Mesendoderm (in vitro differentiated cells): ENCODE results near the gene NXN.

Source experiments
- DNase-seq: peaks from one replicate; pipeline ENCODE4 v3.0.0; 2013
- H2AK5ac ChIP-seq: 2 replicates; pipeline ENCODE4 v1.6.1; 2013; ENCODE audit warnings: low read length, inconsistent platforms
- H2BK120ac ChIP-seq: 2 replicates; pipeline ENCODE4 v1.6.1; 2013; ENCODE audit warnings: low read depth, mild to moderate bottlenecking, low read length, moderate library complexity, mixed read lengths
- H2BK15ac ChIP-seq: replicated peaks from 2 replicates; pipeline ENCODE4 v1.6.1; 2013; ENCODE audit warnings: low read depth, mild to moderate bottlenecking, moderate library complexity
- H2BK5ac ChIP-seq: 2 replicates; pipeline ENCODE4 v1.6.1; 2013; ENCODE audit warnings: low read length, inconsistent platforms
- H3K18ac ChIP-seq: 2 replicates; pipeline ENCODE4 v1.6.1; 2013; ENCODE audit warnings: mild to moderate bottlenecking, low read length, mixed read lengths
- H3K23ac ChIP-seq: one replicate; pipeline ENCODE4 v1.6.1; 2013; ENCODE audit warnings: low read length
- H3K27ac ChIP-seq: 2 replicates; pipeline ENCODE4 v1.5.1; 2013; ENCODE audit warnings: low read depth, mild to moderate bottlenecking, inconsistent platforms, low read length, moderate library complexity
- H3K27me3 ChIP-seq: 2 replicates; pipeline ENCODE4 v1.6.1; 2013; ENCODE audit warnings: low read length, control low read depth, mild to moderate bottlenecking, inconsistent platforms; ENCODE audit not compliant: insufficient read depth, poor library complexity
- H3K36me3 ChIP-seq: 2 replicates; pipeline ENCODE4 v1.6.1; 2013; ENCODE audit warnings: low read length, inconsistent platforms; ENCODE audit not compliant: control insufficient read depth, insufficient read depth
- H3K4ac ChIP-seq: one replicate; pipeline ENCODE4 v1.6.1; 2013; ENCODE audit warnings: low read depth, mild to moderate bottlenecking, low read length, moderate library complexity
- H3K4me1 ChIP-seq: 2 replicates; pipeline ENCODE4 v1.6.1; 2013; ENCODE audit warnings: low read depth, low read length, inconsistent platforms; ENCODE audit not compliant: control insufficient read depth
- H3K4me2 ChIP-seq: 2 replicates; pipeline ENCODE4 v1.6.1; 2013; ENCODE audit warnings: low read length
- H3K4me3 ChIP-seq: 2 replicates; pipeline ENCODE4 v1.5.1; 2013; ENCODE audit warnings: mild to moderate bottlenecking, low read length
- H3K56ac ChIP-seq: one replicate; pipeline ENCODE4 v1.6.1; 2013; ENCODE audit warnings: low read length
- H3K79me1 ChIP-seq: 2 replicates; pipeline ENCODE4 v1.6.1; 2013; ENCODE audit warnings: low read length, inconsistent platforms
- H3K79me2 ChIP-seq: 2 replicates; pipeline ENCODE4 v1.6.1; 2013; ENCODE audit warnings: mild to moderate bottlenecking, low read length; ENCODE audit not compliant: control insufficient read depth, insufficient read depth
- H3K9ac ChIP-seq: 2 replicates; pipeline ENCODE4 v1.6.1; 2013; ENCODE audit warnings: low read length, inconsistent platforms
- H4K5ac ChIP-seq: one replicate; pipeline ENCODE4 v1.6.1; 2013; ENCODE audit warnings: low read length
- H4K8ac ChIP-seq: one replicate; pipeline ENCODE4 v1.6.1; 2013; ENCODE audit warnings: low read depth, mild to moderate bottlenecking, control low read depth, low read length, moderate library complexity
- WGBS: extraction: QIAGEN DNeasy Blood & Tissue Kit; methylation state at CpG from one replicate; pipeline ENCODE4 v1.1.7; 2013; ENCODE audit warnings: low lambda C conversion rate, missing lambda C conversion rate; ENCODE audit not compliant: insufficient coverage; ENCODE audit errors: extremely low coverage; 5-methylcytosine and 5-hydroxymethylcytosine counted together

The NXN gene

GRCh38 chr17:992933-993332 is 13.4 kb upstream of the NXN start:
- WGBS, result no CpG with 5 or more reads among the region's 13 CpGs
- H3K79me1 ChIP-seq, result peaks cover 5% of the 10 kb centered on the region
- no peak overlapping the region for H3K9ac ChIP-seq
- no peaks in the 10 kb centered on the region for H3K36me3 ChIP-seq
- H3K23ac ChIP-seq, result no peak overlapping the region
- no peak overlapping the region for H4K8ac ChIP-seq
- no peak overlapping the region for H2BK15ac ChIP-seq
- no peak overlapping the region for H3K56ac ChIP-seq
- H3K4me2 ChIP-seq, result no peak overlapping the region
- peaks cover 7% of the 10 kb centered on the region for H3K79me2 ChIP-seq
- no peaks in the 10 kb centered on the region for H3K4me1 ChIP-seq
- H3K4me3 ChIP-seq, result no peak overlapping the region
- H3K27ac ChIP-seq, result no peak overlapping the region
- H3K4ac ChIP-seq, result no peak overlapping the region
- H2BK5ac ChIP-seq, result no peak overlapping the region
- no peaks in the 10 kb centered on the region for H3K27me3 ChIP-seq
- no peak overlapping the region for H4K5ac ChIP-seq
- H3K18ac ChIP-seq, result no peak overlapping the region
- DNase-seq, result no peak
- H2BK120ac ChIP-seq, result no peak overlapping the region
- no peak overlapping the region for H2AK5ac ChIP-seq

DNA sequence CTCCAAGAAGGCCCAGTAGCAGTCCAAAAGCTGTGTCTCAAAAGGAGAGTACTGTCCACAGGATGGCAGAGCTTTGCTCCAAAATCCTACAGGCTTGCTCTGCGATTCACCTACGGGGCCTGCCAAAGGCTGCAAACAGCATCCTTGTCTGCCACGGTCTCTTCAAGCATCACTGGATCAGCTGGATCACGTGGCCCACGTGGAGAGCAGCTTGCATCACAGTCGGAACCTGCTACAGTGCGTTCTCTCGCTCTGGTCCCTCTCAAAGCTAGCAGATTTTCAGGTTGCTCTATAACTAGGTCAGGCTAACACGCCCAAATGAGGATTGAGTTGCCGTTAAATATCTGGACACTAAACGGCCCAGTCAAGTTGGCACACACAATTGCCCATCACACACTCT is 9.0 kb upstream of the NXN start:
- no peak overlapping the region for H3K18ac ChIP-seq
- WGBS, result no CpG with 5 or more reads among the region's 11 CpGs
- no peaks in the 10 kb centered on the region for H3K27me3 ChIP-seq
- no peak overlapping the region for H4K5ac ChIP-seq
- H3K79me2 ChIP-seq, result no peaks in the 10 kb centered on the region
- no peak overlapping the region for H2BK5ac ChIP-seq
- H2AK5ac ChIP-seq, result no peak overlapping the region
- no peak overlapping the region for H3K56ac ChIP-seq
- no peak for DNase-seq
- H3K4me2 ChIP-seq, result no peak overlapping the region
- no peak overlapping the region for H3K9ac ChIP-seq
- no peak overlapping the region for H3K27ac ChIP-seq
- no peak overlapping the region for H3K23ac ChIP-seq
- no peak overlapping the region for H2BK15ac ChIP-seq
- H4K8ac ChIP-seq, result no peak overlapping the region
- no peaks in the 10 kb centered on the region for H3K36me3 ChIP-seq
- no peak overlapping the region for H3K4ac ChIP-seq
- no peaks in the 10 kb centered on the region for H3K4me1 ChIP-seq
- H3K4me3 ChIP-seq, result no peak overlapping the region
- H3K79me1 ChIP-seq, result no peaks in the 10 kb centered on the region
- H2BK120ac ChIP-seq, result no peak overlapping the region

GRCh38 chr17:987931-988330 is 8.4 kb upstream of the NXN start:
- Histone ChIP-seq H3K36me3 (no peaks in the 10 kb centered on the region), H2AK5ac (no peak overlapping the region), H3K18ac (no peak overlapping the region), H3K4ac (no peak overlapping the region), H4K5ac (no peak overlapping the region), H2BK15ac (no peak overlapping the region), H2BK120ac (no peak overlapping the region), H3K9ac (no peak overlapping the region), H3K4me2 (no peak overlapping the region), H3K79me1 (no peaks in the 10 kb centered on the region), H3K56ac (no peak overlapping the region), H3K27ac (no peak overlapping the region), H3K4me1 (no peaks in the 10 kb centered on the region), H4K8ac (no peak overlapping the region), H3K4me3 (no peak overlapping the region), H3K23ac (no peak overlapping the region), H3K27me3 (no peaks in the 10 kb centered on the region), H3K79me2 (no peaks in the 10 kb centered on the region), H2BK5ac (no peak overlapping the region)
- no peak for DNase-seq
- no CpG with 5 or more reads among the region's 15 CpGs for WGBS

DNA sequence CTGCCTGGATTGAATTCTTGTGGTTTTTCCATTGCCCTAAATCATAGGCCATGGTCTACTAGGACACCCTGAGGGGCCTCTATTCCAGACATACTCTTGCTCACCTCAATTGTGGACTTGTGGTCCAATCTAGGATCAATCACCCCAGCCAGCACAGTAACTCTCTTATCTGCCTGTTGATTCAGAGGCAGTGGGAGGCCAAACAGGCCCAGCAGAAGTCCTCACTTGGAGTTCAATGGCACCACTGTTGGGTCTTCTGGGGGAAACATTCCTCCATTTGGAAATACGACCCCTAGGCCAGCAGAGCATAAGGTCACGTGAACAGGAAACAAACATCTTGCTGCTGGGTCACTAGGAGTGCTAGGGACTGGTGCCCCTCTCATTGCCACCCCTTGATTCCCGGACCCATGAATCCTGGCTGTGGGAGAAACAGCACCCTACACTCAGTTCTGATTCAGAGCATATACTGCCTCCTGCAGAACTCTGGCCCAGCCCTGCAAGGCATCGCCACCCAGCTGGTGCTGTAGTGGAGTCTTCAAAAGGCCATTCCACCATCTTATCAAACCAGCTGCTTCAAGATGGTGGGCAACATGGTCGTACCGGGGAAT is 6.8 kb upstream of the NXN start:
- no peak overlapping the region for H3K4me2 ChIP-seq
- H3K18ac ChIP-seq, result no peak overlapping the region
- no peak for DNase-seq
- H3K56ac ChIP-seq, result no peak overlapping the region
- no peak overlapping the region for H2BK15ac ChIP-seq
- no peak overlapping the region for H3K23ac ChIP-seq
- H3K9ac ChIP-seq, result no peak overlapping the region
- H2BK120ac ChIP-seq, result no peak overlapping the region
- H2BK5ac ChIP-seq, result no peak overlapping the region
- no peaks in the 10 kb centered on the region for H3K4me1 ChIP-seq
- no peaks in the 10 kb centered on the region for H3K79me2 ChIP-seq
- H3K79me1 ChIP-seq, result no peaks in the 10 kb centered on the region
- H3K36me3 ChIP-seq, result no peaks in the 10 kb centered on the region
- WGBS, result no CpG with 5 or more reads among the region's 6 CpGs
- no peaks in the 10 kb centered on the region for H3K27me3 ChIP-seq
- no peak overlapping the region for H3K4ac ChIP-seq
- H3K4me3 ChIP-seq, result no peak overlapping the region
- no peak overlapping the region for H2AK5ac ChIP-seq
- no peak overlapping the region for H4K5ac ChIP-seq
- H4K8ac ChIP-seq, result no peak overlapping the region
- H3K27ac ChIP-seq, result no peak overlapping the region

DNA sequence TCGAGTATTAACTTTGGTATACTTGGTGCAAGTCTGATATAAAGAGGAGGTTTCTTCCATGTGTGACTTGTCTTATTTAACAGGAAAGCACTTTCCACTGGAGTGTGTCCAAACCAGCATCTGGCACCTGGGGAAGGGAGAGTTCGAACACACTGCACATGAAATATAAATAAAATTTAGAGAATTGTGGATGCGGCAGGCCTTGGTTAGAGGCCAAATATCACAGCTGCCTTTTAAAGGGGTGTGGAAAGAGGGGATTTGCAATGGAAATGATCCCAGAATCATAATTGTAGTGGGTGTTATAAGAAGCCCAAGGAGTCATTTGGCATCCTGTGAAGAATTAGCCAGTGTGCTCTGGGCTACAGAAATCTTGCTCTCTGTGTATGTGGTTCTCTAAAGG is 4.3 kb upstream of the NXN start:
- H3K23ac ChIP-seq, result no peak overlapping the region
- H3K4me3 ChIP-seq, result no peak overlapping the region
- H3K4me2 ChIP-seq, result no peak overlapping the region
- no peaks in the 10 kb centered on the region for H3K36me3 ChIP-seq
- H2BK5ac ChIP-seq, result no peak overlapping the region
- H3K4ac ChIP-seq, result no peak overlapping the region
- no peak for DNase-seq
- H2BK120ac ChIP-seq, result no peak overlapping the region
- no peaks in the 10 kb centered on the region for H3K79me1 ChIP-seq
- no peak overlapping the region for H2BK15ac ChIP-seq
- no peaks in the 10 kb centered on the region for H3K27me3 ChIP-seq
- no peak overlapping the region for H3K18ac ChIP-seq
- no peak overlapping the region for H2AK5ac ChIP-seq
- peaks cover 4% of the 10 kb centered on the region for H3K79me2 ChIP-seq
- H3K56ac ChIP-seq, result no peak overlapping the region
- H3K4me1 ChIP-seq, result no peaks in the 10 kb centered on the region
- no CpG with 5 or more reads among the region's 3 CpGs for WGBS
- H4K8ac ChIP-seq, result no peak overlapping the region
- no peak overlapping the region for H3K9ac ChIP-seq
- H4K5ac ChIP-seq, result no peak overlapping the region
- no peak overlapping the region for H3K27ac ChIP-seq

GRCh38 chr17:981292-981658 is 1.7 kb upstream of the NXN start:
- H3K4me3 ChIP-seq, result no peak overlapping the region

More at GRCh38 chr17:981292-981658, 1.7 kb upstream of the NXN start:
- Histone ChIP-seq H3K23ac (no peak overlapping the region), H2BK5ac (no peak overlapping the region), H2BK15ac (no peak overlapping the region), H3K79me2 (peaks cover 30% of the 10 kb centered on the region), H3K4me1 (peaks cover 2% of the 10 kb centered on the region), H3K27me3 (no peaks in the 10 kb centered on the region), H3K4me2 (no peak overlapping the region), H3K56ac (no peak overlapping the region), H3K4ac (no peak overlapping the region), H2AK5ac (no peak overlapping the region), H3K9ac (no peak overlapping the region), H4K5ac (no peak overlapping the region), H4K8ac (no peak overlapping the region), H3K18ac (no peak overlapping the region), H2BK120ac (no peak overlapping the region), H3K36me3 (no peaks in the 10 kb centered on the region), H3K27ac (no peak overlapping the region), H3K79me1 (no peaks in the 10 kb centered on the region)
- DNase-seq, result no peak
- WGBS, result no CpG with 5 or more reads among the region's 10 CpGs
